ENCODE data around the gene RHCE.
"Not testable (repeated sequence)": the region's sequence is repeated elsewhere in the genome, so short reads cannot be mapped to it uniquely, and the experiment has no call there.

RHCE gene

GRCh38 chr1:25420715-25421114 lies at the start of gene RHCE:
Gene RHCE (minus strand): TSS chr1:25420825. CDS start chr1:25420786, 39 bp downstream.
- not testable (repeated sequence) for DNase-seq

GRCh38 chr1:25469177-25469576 lies 48.6 kb upstream of the RHCE start:
- no peak for DNase-seq

- no peak for DNase-seq
These were observed 47.4 kb upstream of the RHCE start for GRCh38 chr1:25468033-25468432.

- no peak for DNase-seq
These were observed 47.0 kb upstream of the RHCE start for GRCh38 chr1:25467616-25468015.

- DNase-seq, result no peak
These were observed 46.6 kb upstream of the RHCE start for GRCh38 chr1:25467193-25467592.

GRCh38 chr1:25462732-25463131 lies 42.1 kb upstream of the RHCE start:
- DNase-seq, result no peak

GRCh38 chr1:25461849-25462248 lies 41.2 kb upstream of the RHCE start:
- no peak for DNase-seq

- not testable (repeated sequence) for DNase-seq
These were observed 40.2 kb upstream of the RHCE start for GRCh38 chr1:25460816-25461215.

GRCh38 chr1:25460020-25460419 lies 39.4 kb upstream of the RHCE start:
- DNase-seq, result no peak

GRCh38 chr1:25458541-25459298 lies 38.1 kb upstream of the RHCE start:
- DNase-seq, result no peak

- DNase-seq, result no peak
These were observed 35.9 kb upstream of the RHCE start for GRCh38 chr1:25456502-25456901.

- DNase-seq, result no peak
These were observed 31.3 kb upstream of the RHCE start for GRCh38 chr1:25451908-25452307.

- DNase-seq, result no peak
These were observed 30.3 kb upstream of the RHCE start for GRCh38 chr1:25450891-25451290.

- DNase-seq, result no peak
These were observed 26.9 kb upstream of the RHCE start for GRCh38 chr1:25447547-25447946.

GRCh38 chr1:25445993-25446538 lies 25.4 kb upstream of the RHCE start:
- no peak for DNase-seq

- DNase-seq, result not testable (repeated sequence)
These were observed 24.0 kb upstream of the RHCE start for GRCh38 chr1:25444604-25445003.

- no peak for DNase-seq
These were observed 22.5 kb upstream of the RHCE start for GRCh38 chr1:25443030-25443699.

- no peak for DNase-seq
These were observed 21.6 kb upstream of the RHCE start for GRCh38 chr1:25442178-25442577.

GRCh38 chr1:25439287-25439686 lies 18.7 kb upstream of the RHCE start:
- no peak for DNase-seq

GRCh38 chr1:25437672-25438071 lies 17.0 kb upstream of the RHCE start:
- DNase-seq, result no peak

- no peak for DNase-seq
These were observed 14.9 kb upstream of the RHCE start for GRCh38 chr1:25435397-25436108.

- no peak for DNase-seq
These were observed 13.0 kb upstream of the RHCE start for GRCh38 chr1:25433389-25434186.

Data from activated CD4-positive, alpha-beta T cell treated with anti-CD3 and anti-CD28 coated beads, Interleukin-2, amount 50 U/mL, for 4 hours (primary cell).